KBM-7 (cell line): ENCODE results near the gene PCDHB10.
"Not testable (repeated sequence)": the region's sequence is repeated elsewhere in the genome, so short reads cannot be mapped to it uniquely, and the experiment has no call there.

Experiments used
- DNase-seq: peaks from one replicate; pipeline ENCODE4 v3.0.0-alpha.2; 2015
- in situ Hi-C: fragments of 300-500 bp; cut with MboI; formaldehyde crosslinking; loops from 2 replicates; pipeline ENCODE4 v1.14.3; 2020; ENCODE audit warnings: low sequenced_read_pairs, low pct_unique_long_range_greater_than_20kb, mixed read lengths

The PCDHB10 gene

GRCh38 chr5:141224844-141225243, 32.7 kb downstream of the PCDHB10 start:
- in situ Hi-C loops: loop anchor here (25.0 kb wide), 1 partner anchor 337 kb away; no protein-coding TSS in a partner anchor
- DNase-seq: not testable (repeated sequence)

- DNase-seq, in situ Hi-C loops: not testable (repeated sequence)
Measured at GRCh38 chr5:141225421-141225820, 33.3 kb downstream of the PCDHB10 start.

DNA sequence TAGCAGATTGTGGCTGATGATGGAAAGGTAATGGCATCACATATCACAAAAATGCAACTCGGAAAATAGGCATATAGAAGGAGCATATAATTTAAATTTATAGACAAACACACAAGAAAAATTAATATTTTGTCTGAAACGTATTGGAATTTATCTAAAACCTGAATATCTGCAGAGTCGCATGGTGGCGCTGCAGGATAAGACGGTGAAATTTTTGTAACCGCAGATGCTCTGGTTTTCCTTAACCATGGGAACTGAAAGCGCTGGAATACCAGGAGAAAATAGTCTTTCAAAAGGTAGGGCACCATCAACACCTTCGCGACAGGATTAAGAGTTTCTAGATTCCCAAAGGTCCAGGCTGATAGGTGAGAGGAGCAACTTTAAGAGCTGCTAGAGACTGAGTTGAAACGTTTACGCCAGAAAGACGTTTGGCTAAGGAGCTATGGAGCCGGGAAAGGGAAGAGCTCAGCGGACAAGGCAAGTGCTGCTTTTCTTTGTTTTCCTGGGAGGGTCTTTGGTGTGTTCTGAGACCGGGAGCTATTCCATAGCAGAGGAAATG, 42.0 kb downstream of the PCDHB10 start:
- DNase-seq: peak; percentile 28
- in situ Hi-C loops: no loop called here

DNA sequence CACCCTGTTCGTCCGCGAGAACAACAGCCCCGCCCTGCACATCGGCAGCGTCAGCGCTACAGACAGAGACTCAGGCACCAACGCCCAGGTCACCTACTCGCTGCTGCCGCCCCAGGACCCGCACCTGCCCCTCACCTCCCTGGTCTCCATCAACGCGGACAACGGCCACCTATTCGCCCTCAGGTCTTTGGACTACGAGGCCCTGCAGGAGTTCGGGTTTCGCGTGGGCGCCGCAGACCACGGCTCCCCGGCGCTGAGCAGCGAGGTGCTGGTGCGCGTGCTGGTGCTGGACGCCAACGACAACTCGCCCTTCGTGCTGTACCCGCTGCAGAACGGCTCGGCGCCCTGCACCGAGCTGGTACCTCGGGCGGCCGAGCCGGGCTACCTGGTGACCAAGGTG, 43.8 kb downstream of the PCDHB10 start:
- in situ Hi-C loops, DNase-seq: not testable (repeated sequence)

- no peak for DNase-seq
- in situ Hi-C loops: no loop called here
Measured at GRCh38 chr5:141236516-141237313, 44.6 kb downstream of the PCDHB10 start.

DNA sequence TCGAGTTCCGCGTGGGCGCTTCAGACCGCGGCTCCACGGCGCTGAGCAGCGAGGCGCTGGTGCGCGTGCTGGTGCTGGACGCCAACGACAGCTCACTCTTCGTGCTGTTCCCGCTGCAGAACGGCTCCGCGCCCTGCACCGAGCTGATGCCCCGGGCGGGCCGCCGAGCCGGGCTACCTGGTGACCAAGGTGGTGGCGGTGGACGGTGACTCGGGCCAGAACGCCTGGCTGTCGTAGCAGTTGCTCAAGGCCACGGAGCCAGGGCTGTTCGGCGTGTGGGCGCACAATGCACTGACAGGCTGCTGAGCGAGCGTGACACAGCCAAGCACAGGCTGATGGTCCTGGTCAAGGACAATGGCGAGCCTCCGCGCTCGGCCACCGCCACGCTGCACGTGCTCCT, 49.3 kb downstream of the PCDHB10 start:
- no peak for DNase-seq
- in situ Hi-C loops: no loop called here
